Stimulated activated CD4-positive, alpha-beta T cell treated with anti-CD3 and anti-CD28 coated beads, Interleukin-4, amount 100 ng/mL, for 1 hour (primary cell): ENCODE data around the gene CPN1.

Experiments
- DNase-seq: peaks from one replicate; pipeline ENCODE4 v3.0.0-alpha.2; 2020

Gene CPN1

DNA sequence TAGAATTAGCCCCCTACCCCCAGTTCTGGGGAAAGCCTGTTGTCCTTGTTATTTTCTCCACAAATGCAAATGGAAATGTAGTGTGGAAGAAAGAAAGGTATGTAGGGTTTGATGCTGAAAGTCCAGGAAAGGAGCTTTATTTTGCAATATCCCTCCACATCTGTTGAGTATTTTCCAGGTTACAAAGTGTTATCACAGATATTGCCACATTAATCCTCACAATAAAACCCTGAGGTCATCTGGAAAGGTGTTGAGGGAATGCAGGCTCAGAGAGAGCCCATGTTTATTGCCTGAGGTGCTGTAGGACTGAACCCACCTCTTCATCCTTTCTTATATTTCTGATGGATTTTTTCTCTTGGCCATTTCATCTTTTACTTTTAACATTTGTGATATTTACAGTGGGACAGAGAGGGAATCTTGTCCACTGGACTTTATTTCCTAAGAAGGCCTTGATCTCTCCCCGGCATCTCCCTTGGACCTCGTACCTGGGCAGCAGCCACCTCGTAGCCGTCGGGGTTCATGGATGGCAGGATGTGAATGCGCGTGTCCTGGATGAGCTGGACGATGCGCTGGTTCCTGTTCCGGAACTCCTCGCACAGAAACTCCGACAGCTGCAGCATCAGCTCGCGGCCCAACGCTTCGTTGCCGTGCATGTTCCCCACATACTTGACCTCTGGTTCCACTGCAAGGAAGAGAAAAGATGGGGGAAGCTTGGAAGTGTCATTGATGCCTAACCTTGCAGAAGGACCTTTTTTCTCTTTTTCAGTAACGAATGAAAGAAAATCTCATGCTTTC lies 6.0 kb downstream of the CPN1 start:
- DNase-seq: no peak

DNA sequence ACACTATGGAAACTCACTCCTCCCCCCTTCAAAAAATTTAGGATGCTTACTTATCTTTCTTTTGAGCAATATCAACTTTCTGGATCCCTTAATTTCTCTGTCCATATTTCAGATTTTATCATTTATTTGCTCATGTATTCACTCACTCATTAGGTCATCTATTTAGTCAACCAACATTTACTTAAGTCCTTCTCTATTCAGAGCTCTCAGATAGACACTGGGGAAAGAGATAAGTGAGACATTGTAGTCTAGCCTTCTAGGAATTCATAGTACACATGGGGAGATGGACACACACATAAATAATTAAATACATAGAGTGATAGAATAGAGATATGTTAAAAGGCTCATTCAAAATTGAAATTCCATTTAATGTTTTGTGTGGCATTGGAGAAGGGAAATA lies 9.2 kb downstream of the CPN1 start:
- no peak for DNase-seq

DNA sequence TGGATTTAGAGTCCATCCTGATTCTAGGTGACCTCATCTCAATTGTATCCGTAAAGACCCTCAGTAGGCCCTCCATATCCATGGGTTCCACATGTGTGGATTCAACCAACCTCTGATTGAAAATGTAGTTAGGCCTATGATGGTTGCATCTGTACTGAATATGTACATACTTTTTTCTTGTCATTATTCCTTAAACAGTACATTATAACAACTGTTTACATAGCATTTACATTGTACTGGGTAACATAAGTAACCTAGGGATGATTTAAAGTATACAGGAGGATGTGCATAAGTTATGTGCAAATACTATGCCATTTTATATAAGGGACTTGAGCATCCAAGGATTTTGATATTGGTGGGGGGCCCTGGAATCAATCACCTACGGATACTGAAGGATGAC lies 10.1 kb downstream of the CPN1 start:
- no peak for DNase-seq

GRCh38 chr10:100067466-100067865 lies 14.2 kb downstream of the CPN1 start:
- DNase-seq: no peak

- DNase-seq: no peak
Observed at GRCh38 chr10:100065084-100065660, 16.5 kb downstream of the CPN1 start.

DNA sequence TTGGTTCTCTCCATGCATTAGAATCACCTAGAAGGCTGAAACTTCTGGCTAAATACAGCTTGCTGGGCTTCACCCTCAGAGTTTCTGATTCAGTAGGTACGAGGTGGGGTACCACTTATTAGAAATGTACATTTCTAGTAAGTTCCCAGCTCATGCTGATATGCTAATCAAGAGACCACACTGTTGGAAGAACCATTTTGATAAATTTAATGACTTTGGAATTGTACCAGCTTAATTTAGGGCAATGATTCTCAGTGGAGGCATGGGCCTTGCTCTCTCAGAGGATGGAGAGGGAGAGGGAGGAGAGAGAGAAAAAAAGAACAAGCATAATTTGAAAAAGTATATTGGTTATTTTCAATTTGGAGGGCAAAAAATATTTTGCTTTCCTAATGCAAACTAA lies 20.3 kb downstream of the CPN1 start:
- DNase-seq: no peak

DNA sequence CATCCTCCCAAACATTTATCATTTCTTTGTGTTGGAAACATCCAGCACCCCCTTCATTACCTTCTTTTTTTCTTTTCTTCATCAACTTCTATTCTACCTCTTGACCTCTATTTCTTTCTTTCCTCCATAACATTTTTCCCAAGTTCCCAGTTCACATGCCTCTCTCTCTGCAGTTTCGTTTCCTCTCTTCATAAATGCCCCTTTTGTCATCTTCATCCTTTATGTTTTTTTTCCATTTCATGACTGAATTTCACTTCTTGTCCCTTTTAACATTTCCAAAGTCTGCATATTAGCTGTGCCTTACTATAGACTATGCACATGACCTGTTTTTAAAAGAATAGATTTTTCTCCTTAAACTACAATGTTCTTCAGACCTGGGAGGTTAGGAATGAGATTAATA lies 23.7 kb downstream of the CPN1 start:
- DNase-seq: no peak

GRCh38 chr10:100053686-100054460 lies 27.8 kb downstream of the CPN1 start:
- no peak for DNase-seq

DNA sequence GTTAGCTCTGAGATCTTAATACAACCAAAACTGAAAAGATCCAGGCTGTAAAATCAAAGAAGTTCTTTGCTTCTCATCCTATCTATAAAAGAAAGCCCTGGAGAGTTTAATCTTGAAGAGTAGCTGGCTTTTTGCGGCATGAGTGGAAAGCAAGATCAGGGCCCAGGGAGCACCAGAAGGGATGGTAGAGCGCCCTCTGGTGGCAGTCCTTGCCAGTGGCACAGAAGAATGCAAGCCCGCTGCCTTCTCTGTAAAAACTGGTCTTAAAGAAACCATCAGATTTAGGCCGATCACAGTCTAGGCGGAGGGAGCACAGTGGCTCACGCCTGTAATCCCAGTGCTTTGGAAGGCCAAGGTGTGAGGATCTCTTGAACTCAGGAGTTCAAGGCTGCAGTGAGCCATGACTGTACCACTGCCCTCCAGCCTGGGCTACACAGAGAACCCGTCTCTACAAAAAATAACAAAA lies 35.6 kb downstream of the CPN1 start:
- peak; percentile 87 for DNase-seq

DNA sequence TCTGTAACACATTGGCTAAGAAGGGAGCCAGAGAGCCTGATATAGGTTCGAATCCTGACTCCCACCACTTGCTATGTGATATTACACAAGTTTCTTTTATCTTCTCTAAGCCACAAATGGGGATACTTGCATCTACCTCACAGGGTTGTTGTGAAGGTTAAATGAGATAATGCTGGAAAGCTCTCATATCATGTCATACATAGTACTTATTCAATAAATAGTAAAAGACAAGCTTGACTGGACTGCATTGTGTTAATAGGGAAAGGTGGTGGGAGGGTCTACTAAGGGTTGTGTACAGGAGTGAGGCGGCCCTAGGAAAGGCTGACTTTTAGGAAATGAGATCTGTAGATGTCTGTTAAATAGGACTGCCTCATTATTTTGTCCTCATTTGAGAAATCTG lies 36.1 kb downstream of the CPN1 start:
- no peak for DNase-seq

GRCh38 chr10:100043796-100044195 lies 37.9 kb downstream of the CPN1 start:
- no peak for DNase-seq

- DNase-seq: peak; percentile 5
Observed at GRCh38 chr10:100043344-100043743, 38.3 kb downstream of the CPN1 start.

GRCh38 chr10:100041306-100042002 lies 40.2 kb downstream of the CPN1 start:
- no peak for DNase-seq

DNA sequence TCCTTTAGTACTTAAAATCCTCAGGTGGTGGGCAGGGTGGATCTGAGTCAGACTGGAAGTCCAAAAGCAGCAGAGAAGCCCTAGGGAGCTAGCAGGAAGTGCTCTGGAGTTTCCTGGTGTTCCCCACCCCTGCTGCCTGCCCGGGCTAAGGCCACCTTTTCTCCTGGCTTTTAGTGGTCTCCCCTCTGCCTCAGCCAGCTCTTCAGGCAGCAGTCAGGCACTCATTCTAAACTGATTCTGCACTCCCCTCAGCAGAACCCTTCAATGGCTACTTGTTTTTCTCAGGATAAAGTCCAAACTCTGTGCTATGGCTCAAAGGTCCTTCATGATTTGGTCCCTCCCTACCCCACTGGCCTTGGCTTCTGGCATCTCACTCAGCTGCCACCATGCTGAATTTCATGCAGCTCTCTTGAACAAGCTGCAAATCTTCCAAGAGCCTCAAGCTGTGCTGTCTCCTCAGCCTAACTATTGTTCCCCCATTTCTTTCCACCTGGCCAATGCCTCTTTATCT lies 43.1 kb downstream of the CPN1 start:
- DNase-seq: no peak

GRCh38 chr10:100037758-100038315 lies 43.8 kb downstream of the CPN1 start:
- DNase-seq: no peak

DNA sequence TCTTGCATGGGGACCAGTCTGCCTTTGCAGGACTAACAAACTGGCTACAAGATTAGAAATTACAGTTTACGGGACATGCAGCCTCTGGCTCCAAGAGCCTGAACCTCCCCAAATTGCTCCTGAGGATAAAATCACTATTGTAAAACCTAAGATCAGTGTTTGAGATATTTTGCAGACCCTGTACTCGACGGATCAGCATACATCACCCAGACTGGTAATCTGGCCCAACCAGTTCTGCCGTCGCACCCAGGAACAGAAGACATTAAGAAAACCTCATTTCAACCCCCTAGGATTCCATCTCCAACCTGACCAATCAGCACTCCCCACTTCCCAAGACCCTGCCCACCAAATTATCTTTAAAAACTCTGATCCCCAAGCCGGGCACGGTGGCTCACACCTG lies 44.8 kb downstream of the CPN1 start:
- no peak for DNase-seq

DNA sequence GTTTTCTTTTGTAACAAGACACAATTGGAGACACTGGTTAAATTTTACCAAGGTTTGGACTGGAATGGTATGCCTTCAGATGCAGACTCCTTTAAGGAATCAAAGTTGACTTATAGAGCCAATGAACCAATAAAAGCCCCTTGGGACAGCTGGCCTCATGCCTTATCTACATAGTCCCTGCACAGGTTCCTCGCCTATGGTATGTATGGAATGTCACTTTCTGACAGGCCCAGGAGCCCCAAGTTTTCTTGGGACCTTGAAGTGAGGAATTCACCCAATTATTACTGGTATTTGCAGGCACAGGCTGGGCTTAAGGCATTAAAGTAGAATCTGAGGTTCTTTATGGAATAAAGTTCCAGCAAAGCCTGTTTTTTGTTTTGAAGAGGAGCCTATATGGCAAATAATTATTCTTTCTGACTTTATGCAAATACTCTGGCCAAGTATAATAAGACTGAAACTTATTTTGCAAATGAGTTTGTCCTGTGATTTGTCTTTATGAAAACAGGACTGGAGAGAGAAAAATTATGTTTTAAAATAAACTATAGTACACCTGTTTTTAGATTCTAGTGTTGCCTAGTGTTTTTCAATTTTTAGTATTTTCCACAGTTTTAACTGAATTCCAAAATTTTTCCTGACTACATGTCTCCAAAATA lies 47.8 kb downstream of the CPN1 start:
- DNase-seq: no peak

GRCh38 chr10:100027416-100027815 lies 54.3 kb downstream of the CPN1 start:
- no peak for DNase-seq

DNA sequence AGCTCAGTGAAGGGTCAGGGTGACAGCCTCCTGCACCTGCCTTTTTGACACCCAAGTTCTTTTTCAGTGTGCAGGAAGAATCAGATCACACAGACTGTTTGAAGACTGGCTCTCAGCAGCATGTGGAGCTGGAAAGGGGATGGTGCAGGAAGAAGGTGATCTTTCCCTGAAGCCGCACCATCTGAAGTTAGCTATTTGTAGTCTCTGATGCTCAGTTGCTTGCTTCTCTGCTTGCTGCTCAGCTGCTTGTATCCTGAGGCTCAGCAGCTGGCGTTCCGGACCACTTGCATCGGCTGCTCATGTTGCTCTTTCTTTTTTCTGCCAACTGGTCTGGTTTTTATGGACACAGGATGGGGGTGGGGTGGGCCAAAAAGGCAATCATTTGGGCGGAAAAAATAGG lies 56.1 kb downstream of the CPN1 start:
- DNase-seq: no peak

DNA sequence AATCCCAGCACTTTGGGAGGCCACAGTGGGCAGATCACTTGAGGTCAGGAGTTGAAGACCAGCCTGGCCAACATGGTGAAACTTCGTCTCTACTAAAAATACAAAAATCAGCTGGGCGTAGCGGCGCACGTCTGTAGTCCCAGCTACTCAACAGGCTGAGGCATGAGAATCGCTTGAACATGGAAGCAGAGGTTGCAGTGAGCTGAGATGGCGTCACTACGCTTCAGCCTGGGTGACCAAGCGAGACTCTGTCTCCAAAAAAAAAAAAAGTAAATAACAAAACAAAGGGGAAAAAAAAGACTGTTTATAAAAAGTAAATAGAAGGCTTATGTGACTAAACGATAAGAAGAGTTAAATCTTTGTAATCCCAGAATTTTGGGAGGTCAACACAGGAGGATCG lies 56.9 kb downstream of the CPN1 start:
- DNase-seq: no peak

DNA sequence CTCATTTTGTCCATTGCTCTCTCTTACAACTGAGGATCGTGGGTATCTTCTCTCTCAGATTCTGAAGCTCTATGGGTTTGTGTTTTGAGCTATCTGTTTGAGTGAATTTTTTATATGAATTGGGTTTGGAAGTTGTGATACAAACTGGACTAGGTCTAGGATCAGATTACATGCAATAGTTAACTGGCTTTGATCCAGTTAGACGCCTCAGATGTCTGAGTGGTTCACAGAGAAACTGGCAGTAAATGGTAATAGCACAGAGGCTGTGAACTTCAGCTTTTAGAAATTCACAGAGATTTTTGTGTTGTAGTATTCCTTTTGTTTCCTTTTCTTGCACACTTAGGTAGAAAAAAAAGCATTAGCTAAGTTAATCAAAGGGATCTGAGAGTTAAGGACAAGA lies 59.3 kb downstream of the CPN1 start:
- DNase-seq: no peak

GRCh38 chr10:100021322-100021721 lies 60.3 kb downstream of the CPN1 start:
- DNase-seq: no peak
